PFSK-1 (cell line): ENCODE results near the gene LEFTY2. TPM values are rescaled to one million over a fixed set of nuclear protein-coding genes. Genes with fewer than 3 reads are reported as not detected.

Experiments used
- FOXP2 ChIP-seq: optimal IDR thresholded peaks from 2 replicates; pipeline ENCODE3; 2011; ENCODE audit warnings: borderline replicate concordance, control low read depth, inconsistent platforms; ENCODE audit not compliant: insufficient read depth; ENCODE audit errors: extremely low read length, extremely low read depth
- POLR2AphosphoS5 ChIP-seq: IDR thresholded peaks from 2 replicates; pipeline ENCODE4 v1.6.1; 2012; ENCODE audit warnings: low read depth, mild to moderate bottlenecking, control low read depth, low read length, moderate library complexity
- REST ChIP-seq, 2 experiments: IDR thresholded peaks; 2 replicates each; pipeline versions ENCODE4 v1.6.1 to v1.8.0; 2011 to 2012; ENCODE audit warnings: low read depth in 2 of 2, low read length in 2 of 2, control low read depth in 1 of 2, inconsistent platforms in 1 of 2, mild to moderate bottlenecking in 1 of 2, moderate library complexity in 1 of 2; ENCODE audit not compliant: insufficient read depth in 1 of 2
- SIN3A ChIP-seq: IDR thresholded peaks from 2 replicates; pipeline ENCODE4 v1.6.1; 2012; ENCODE audit warnings: mild to moderate bottlenecking, low read length, moderate library complexity, borderline replicate concordance; ENCODE audit not compliant: insufficient read depth
- TAF1 ChIP-seq: IDR thresholded peaks from 2 replicates; pipeline ENCODE4 v1.6.1; 2012; ENCODE audit warnings: low read length, control low read depth, borderline replicate concordance; ENCODE audit not compliant: insufficient read depth
- polyA plus RNA-seq: library from polyadenylated mRNA; unstranded; fragments of >200 nt; gene quantifications from one replicate; pipeline ENCODE4 v1.2.1, GENCODE V29; 2012; ENCODE audit warnings: low read depth, missing spikeins; ENCODE audit not compliant: insufficient read length

The LEFTY2 gene
- polyA plus RNA-seq: not detected

GRCh38 chr1:225941187-225941941 is at the start of gene LEFTY2:
Gene LEFTY2 (minus strand): TSS chr1:225941220. CDS start chr1:225941140, 80 bp downstream.
- no peak for TF ChIP-seq FOXP2
- no peak for TF ChIP-seq POLR2AphosphoS5
- TF ChIP-seq SIN3A: no peak
- TF ChIP-seq REST (IDR thresholded peaks at IDR 0.05; ENCODE audit: insufficient read depth in 1 of 2, low read depth in 2 of 2, low read length in 2 of 2): no peak
- TF ChIP-seq TAF1: no peak

GRCh38 chr1:225987491-225988316 is 46.7 kb upstream of the LEFTY2 start:
- no peak for TF ChIP-seq FOXP2
- TF ChIP-seq POLR2AphosphoS5: no peak
- TF ChIP-seq REST (IDR thresholded peaks at IDR 0.05; ENCODE audit: insufficient read depth in 1 of 2, low read depth in 2 of 2, low read length in 2 of 2): no peak
- no peak for TF ChIP-seq TAF1
- no peak for TF ChIP-seq SIN3A

GRCh38 chr1:225981714-225982113 is 40.7 kb upstream of the LEFTY2 start:
- TF ChIP-seq POLR2AphosphoS5: no peak
- no peak for TF ChIP-seq SIN3A
- TF ChIP-seq REST (IDR thresholded peaks at IDR 0.05; ENCODE audit: insufficient read depth in 1 of 2, low read depth in 2 of 2, low read length in 2 of 2): no peak
- TF ChIP-seq TAF1: no peak
- no peak for TF ChIP-seq FOXP2

GRCh38 chr1:225980005-225980836 is 39.2 kb upstream of the LEFTY2 start:
- TF ChIP-seq TAF1 (no peak), POLR2AphosphoS5 (no peak), SIN3A (no peak), REST (IDR thresholded peaks at IDR 0.05; ENCODE audit: insufficient read depth in 1 of 2, low read depth in 2 of 2, low read length in 2 of 2) (no peak), FOXP2 (no peak)
